Activated CD8-positive, alpha-beta memory T cell treated with anti-CD3 and anti-CD28 coated beads, Interleukin-2, amount 50 U/mL, for 4 hours (primary cell): ENCODE data around the gene ZNF665.
"Not testable (repeated sequence)": the region's sequence is repeated elsewhere in the genome, so short reads cannot be mapped to it uniquely, and the experiment has no call there.

Source experiments
- DNase-seq: peaks from one replicate; pipeline ENCODE4 v3.0.0-alpha.2; 2020

Gene ZNF665

GRCh38 chr19:53192771-53193534 lies at the start of gene ZNF665:
ZNF665 (minus strand) TSS chr19:53193358; CDS start chr19:53182898, 10,460 bp downstream.
- peak; percentile 73 for DNase-seq

GRCh38 chr19:53237114-53237777 lies 44.1 kb upstream of the ZNF665 start:
- DNase-seq = no peak

- no peak for DNase-seq
Measured at GRCh38 chr19:53224606-53225005, 31.4 kb upstream of the ZNF665 start.

- not testable (repeated sequence) for DNase-seq
Measured at GRCh38 chr19:53222716-53223115, 29.6 kb upstream of the ZNF665 start.

- DNase-seq = no peak
Measured at GRCh38 chr19:53212703-53213320, 19.7 kb upstream of the ZNF665 start.

- DNase-seq = not testable (repeated sequence)
Measured at GRCh38 chr19:53211554-53211953, 18.4 kb upstream of the ZNF665 start.

GRCh38 chr19:53196777-53197396 lies 3.7 kb upstream of the ZNF665 start:
- DNase-seq = peak; percentile 96

- peak; percentile 67 for DNase-seq
Measured at GRCh38 chr19:53195265-53195903, 2.2 kb upstream of the ZNF665 start.

GRCh38 chr19:53193535-53194222 lies 521 bp upstream of the ZNF665 start:
- no peak for DNase-seq

- no peak for DNase-seq
Measured at GRCh38 chr19:53190253-53190652, 2.9 kb downstream of the ZNF665 start.

GRCh38 chr19:53189691-53190198 lies 3.4 kb downstream of the ZNF665 start:
- not testable (repeated sequence) for DNase-seq

- DNase-seq = not testable (repeated sequence)
Measured at GRCh38 chr19:53185155-53185882, 7.8 kb downstream of the ZNF665 start.

- no peak for DNase-seq
Measured at GRCh38 chr19:53183146-53183764, 9.9 kb downstream of the ZNF665 start.

- DNase-seq = no peak
Measured at GRCh38 chr19:53182202-53182601, 11.0 kb downstream of the ZNF665 start.

GRCh38 chr19:53177986-53178385 lies 15.2 kb downstream of the ZNF665 start:
- DNase-seq = no peak

- DNase-seq = no peak
Measured at GRCh38 chr19:53172889-53173288, 20.3 kb downstream of the ZNF665 start.

GRCh38 chr19:53165691-53166091 lies 27.5 kb downstream of the ZNF665 start:
- no peak for DNase-seq

- DNase-seq = no peak
Measured at GRCh38 chr19:53161123-53161522, 32.0 kb downstream of the ZNF665 start.

- no peak for DNase-seq
Measured at GRCh38 chr19:53160350-53160749, 32.8 kb downstream of the ZNF665 start.

- DNase-seq = peak; percentile 28
Measured at GRCh38 chr19:53158119-53158656, 35.0 kb downstream of the ZNF665 start.

- DNase-seq = no peak
Measured at GRCh38 chr19:53157626-53158025, 35.5 kb downstream of the ZNF665 start.
